Keratinocyte (primary cell): ENCODE results near the gene FOXJ3.

Experiments
- CTCF ChIP-seq, 3 experiments: IDR thresholded peaks in 1 of 3; conservative IDR thresholded peaks in 1 of 3; optimal IDR thresholded peaks in 1 of 3; 2 replicates in 2 of 3; 3 replicates in 1 of 3; pipeline versions ENCODE3 to v1.5.1; 2011; ENCODE audit warnings: low read length in 3 of 3, mild to moderate bottlenecking in 3 of 3, moderate library complexity in 2 of 3, control low read depth in 1 of 3, inconsistent platforms in 1 of 3; ENCODE audit not compliant: insufficient read depth in 2 of 3; ENCODE audit errors: extremely low read depth in 1 of 3
- EZH2 ChIP-seq: IDR thresholded peaks from one replicate; pipeline ENCODE4 v1.6.1; 2012; ENCODE audit warnings: inconsistent platforms, mild to moderate bottlenecking, low read length, moderate library complexity

GRCh38 chr1:42198251-42198650 lies 136.8 kb downstream of the FOXJ3 start:
- TF ChIP-seq CTCF (optimal IDR thresholded peaks at IDR 0.05 in 1 of 3, IDR thresholded peaks at IDR 0.05 in 1 of 3, conservative IDR thresholded peaks at IDR 0.05 in 1 of 3; ENCODE audit: extremely low read depth in 1 of 3, insufficient read depth in 2 of 3, low read length in 3 of 3), result no peak
- TF ChIP-seq EZH2, result no peak
